ENCODE measurements around the gene ANGEL1.

Gene ANGEL1

DNA sequence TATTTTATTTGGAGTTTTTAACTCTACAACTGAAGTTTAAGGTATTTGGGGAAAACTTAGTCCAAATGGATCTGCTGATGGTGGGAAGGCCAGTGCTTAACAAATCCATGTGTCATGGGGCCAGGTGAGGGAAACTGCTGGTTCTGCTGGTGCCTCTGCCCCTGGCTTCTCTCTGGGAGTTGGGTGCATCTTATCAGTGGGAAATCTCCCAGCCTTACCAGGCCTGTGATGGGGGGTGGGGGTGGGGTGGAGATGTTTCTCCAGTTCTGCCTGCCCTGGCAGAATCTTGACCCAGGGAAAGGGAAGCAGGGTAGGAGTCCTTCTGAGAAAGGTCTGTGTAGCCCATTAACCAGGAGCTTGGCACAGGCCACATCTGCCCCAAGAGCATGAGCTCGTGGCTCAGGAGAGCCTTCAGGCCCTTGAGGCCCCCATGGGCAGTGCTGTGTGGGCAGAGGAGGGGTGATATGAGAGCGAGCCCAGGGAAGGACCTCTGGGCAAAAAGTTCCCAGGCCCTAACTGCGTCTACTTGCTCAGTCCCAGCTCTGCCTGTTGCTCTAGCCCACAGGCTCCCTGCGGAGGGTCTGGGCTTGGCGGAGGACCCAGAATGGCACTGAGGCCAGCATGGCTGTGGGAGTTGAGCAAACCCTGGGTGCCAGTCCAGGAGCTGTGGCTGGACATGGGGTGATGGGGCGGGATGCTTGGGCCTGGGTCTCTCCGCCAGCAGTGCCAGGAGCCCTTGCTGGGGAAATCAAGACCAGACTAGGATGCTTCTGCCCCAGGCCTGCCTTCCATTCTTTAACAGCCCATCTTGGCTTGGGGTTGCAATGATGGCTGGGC, 33.2 kb downstream of the ANGEL1 start:
- no peak for DNase-seq (ENCODE audit: low read depth)

DNA sequence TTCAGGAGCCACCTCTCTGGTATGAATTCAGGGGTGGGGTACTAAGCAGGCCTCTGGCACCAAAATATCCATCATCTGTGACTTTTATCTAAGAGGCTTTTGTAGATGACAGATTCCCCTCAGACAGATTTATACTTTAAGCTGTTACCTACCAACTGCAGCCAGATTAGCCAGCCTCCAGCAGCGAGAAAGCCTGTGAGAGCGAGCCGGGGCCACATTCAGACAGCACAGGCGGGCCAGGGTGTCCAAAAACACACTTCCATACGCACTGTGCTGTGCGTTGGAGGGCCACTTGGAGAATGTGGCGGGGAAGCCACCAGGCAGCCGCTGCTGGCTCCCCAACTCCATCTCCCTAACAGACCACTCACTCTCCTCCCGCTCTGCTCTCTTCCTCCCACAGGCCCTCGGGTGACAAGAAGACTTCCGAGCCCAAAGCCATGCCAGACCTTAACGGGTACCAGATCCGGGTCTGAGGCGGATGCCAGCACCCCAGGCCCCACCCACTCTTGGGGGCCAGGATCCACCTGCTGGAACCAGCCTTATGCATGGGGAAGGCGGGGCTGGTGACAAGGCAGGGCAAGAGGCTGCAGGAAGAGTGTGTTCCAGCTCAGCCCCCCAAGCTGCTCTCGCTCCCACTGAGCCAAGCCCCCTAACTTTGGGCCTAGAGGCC, 34.0 kb downstream of the ANGEL1 start:
- no peak for DNase-seq (ENCODE audit: low read depth)

DNA sequence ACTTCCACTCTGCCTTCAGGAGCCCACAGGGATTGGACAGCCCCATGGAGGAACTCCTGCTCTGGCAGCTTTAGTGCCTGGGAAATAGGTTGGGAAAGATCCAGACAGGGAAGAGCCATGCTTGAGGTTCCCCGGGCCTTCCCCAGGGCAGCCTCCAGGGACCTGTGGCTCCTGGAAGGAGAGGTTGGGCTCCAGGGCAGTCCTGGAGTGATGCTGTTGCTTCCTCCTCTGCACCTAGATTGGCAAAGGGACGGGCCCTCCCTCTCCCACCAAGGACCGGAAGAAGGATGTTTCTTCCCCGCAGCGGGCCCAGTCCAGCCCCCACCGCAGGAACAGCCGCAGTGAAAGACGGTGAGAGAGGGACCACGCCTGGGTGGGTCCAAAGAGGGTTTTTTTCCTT, 35.0 kb downstream of the ANGEL1 start:
- DNase-seq (ENCODE audit: low read depth) = no peak

DNA sequence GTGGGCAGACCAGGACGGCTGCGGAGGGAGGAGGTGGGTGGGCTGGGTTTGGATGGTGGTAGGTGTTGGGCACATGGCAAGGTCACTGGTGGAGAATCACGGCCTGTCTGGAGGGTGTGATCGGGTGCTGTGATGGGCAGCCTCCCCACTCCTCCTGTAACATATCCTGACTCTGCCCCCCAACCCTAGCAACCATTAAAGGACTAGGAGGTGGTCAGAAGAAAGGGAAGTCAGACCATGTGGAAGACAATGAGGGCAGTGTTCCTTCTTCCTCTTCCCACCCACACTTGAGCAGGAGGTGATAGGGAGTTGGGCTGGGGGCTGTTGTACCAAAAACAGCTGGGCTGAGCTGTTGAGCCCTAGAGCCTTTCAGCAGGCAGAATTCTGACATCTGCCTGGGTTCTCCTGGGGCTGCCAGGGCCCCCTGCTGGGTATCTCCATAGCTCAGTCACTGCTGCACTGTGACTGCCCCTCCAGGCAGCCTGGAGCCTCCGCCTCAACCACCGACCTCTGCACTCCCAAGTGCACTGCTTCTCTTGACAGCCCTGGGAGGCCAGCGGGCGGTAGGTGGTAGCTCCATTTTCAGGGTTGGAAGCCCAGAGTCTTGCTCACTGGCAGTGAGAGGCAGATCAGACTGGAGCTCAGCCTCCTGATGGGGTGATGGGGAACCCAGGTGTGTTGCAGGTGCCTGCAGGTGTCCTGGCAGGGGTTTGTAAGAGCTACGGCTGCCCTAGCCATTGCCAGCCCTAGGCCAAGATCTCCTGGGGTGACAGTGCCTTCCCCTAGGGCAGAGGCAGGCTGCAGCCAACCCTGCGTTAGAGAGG, 36.0 kb downstream of the ANGEL1 start:
- no peak for DNase-seq (ENCODE audit: low read depth)

DNA sequence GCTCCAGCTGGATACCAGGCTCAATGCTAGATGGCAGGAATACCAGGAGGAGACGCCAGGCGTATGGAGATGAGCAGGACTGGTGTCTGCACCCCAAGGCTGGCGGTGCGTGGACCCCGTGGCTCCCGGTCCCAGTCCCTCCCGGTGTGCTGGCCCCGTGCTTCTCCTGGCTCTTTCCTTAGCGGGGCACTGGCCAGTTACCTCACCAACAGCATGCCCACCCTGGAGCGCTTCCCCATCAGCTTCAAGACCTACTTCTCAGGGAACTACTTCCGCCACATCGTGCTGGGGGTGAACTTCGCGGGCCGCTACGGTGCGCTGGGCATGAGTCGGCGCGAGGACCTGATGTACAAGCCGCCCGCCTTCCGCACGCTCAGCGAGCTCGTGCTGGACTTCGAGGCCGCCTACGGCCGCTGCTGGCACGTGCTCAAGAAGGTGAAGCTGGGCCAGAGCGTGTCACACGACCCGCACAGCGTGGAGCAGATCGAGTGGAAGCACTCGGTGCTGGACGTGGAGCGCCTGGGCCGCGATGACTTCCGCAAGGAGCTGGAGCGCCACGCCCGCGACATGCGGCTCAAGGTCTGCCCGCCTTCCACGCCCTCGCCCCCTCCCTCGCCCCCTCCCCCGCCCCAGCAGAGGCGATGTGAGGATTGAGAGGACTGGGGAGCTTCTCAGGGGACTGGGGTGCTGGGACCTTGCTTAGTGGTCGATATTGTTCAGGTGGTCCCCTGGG, 36.8 kb downstream of the ANGEL1 start:
- no peak for DNase-seq (ENCODE audit: low read depth)

DNA sequence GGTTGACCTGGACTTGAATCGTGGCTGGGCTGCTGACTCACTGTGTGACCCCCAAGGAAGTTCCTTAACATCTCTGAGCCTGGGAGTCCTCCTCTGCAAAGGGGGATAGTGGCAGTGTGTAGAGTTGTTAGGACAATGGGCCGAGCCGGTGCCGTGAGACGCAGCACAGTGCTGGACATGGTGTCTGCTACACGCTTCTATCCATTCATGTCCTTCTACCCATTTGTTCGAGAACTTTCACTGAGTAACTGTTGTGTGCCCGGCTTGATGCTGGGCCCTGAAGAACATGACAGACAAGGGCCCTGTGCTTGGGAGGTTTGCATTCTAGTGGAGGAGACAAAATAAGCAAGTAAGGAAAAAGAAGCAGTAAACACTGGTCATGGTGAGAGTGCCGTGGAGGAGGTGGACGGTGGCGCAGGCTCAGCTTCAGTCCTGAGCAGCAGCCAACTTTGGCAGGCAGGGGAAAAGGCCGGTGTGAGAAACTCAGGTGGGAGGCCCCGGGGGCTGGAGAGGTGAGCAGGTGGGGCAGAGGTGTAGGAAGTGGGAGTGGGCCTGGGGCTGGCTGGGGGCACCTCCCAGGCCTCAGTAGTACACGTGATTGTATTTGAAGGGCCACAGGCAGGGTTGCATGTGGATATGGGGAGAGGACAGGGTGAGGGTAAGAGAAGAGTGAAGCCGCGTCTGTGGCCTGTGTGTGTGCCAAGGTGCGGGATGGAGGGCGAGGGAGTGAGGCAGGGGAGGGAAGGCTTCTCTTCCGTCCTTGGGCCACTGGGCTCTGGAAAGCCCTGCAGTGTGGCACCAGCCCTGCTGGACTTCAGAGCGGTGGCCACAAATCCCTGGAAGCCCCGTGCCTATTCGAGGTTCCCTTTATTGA, 37.6 kb downstream of the ANGEL1 start:
- no peak for DNase-seq (ENCODE audit: low read depth)

DNA sequence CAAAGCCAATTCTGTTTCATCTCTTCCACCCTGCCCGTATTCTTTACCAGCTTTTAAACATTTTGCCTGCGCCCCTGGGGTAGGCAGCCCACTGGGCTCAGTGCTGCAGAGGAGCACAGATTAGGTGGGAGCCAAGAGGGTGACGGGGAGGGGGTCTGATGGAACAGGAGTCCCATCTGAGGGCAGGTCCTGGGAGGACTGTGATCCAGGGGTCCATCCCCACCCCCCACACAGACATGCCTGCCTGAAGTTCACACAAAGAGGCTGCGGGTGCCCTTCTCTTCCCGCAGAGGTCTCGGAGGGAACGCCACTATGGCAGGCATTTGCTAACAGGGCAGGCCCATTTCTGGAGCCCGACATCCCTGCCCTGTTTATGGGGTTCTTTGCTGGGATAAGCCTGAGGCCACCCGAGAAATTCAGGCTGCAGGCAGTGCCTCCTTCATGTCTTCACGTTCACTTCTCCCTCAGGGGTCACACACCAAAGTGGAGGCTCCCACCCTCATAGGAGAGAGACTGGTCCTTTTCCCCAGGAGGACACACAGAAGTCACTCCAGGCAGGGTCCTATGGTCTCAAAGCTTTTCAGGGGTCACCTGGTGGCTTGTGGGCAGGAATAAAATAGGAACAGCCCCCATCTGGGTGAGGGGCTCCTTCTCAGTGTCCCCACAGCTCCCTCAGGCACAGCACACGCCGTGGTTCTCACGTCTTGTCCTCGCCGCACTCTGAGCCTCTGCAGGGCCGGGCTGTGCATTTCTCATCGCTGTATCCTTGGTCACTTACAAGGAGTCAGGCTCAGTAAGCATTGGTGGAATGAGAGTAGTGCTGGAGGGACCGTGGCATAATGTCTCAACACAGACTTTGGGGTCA, 38.5 kb downstream of the ANGEL1 start:
- DNase-seq (ENCODE audit: low read depth) = no peak

DNA sequence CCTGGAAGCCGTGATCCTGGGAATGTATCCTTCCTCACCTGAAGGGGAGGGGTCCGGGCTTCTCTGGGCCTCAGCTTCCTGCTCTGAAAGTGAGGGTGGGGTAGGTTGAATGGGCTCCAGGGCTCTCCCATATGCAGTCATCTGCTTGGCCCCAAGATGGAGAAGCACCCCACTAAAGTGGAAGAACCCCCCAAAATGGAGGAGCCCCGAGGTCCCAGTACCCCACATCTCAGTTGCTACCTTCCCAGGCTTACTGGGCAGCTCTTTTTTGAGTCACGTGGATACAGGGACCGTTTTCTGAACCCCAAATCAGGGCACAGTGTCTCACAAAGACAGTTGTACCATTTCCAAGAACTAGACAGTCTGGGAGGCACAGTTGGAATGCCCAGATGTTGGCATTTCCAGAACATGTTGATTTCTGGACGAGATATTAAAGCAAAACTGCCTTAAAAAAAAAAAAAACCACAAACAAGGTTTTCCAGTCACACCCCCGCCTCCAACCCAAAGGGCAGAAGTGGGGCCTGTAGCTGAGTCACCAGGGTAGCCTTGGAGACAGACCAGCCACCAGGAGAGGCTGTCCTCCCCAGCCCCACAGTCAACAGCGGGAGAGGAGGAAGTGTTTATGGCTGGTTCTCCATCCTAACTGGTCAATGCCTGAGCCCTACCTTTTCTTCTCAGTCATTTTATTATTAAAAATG, 39.3 kb downstream of the ANGEL1 start:
- DNase-seq (ENCODE audit: low read depth) = peak; percentile 91

DNA sequence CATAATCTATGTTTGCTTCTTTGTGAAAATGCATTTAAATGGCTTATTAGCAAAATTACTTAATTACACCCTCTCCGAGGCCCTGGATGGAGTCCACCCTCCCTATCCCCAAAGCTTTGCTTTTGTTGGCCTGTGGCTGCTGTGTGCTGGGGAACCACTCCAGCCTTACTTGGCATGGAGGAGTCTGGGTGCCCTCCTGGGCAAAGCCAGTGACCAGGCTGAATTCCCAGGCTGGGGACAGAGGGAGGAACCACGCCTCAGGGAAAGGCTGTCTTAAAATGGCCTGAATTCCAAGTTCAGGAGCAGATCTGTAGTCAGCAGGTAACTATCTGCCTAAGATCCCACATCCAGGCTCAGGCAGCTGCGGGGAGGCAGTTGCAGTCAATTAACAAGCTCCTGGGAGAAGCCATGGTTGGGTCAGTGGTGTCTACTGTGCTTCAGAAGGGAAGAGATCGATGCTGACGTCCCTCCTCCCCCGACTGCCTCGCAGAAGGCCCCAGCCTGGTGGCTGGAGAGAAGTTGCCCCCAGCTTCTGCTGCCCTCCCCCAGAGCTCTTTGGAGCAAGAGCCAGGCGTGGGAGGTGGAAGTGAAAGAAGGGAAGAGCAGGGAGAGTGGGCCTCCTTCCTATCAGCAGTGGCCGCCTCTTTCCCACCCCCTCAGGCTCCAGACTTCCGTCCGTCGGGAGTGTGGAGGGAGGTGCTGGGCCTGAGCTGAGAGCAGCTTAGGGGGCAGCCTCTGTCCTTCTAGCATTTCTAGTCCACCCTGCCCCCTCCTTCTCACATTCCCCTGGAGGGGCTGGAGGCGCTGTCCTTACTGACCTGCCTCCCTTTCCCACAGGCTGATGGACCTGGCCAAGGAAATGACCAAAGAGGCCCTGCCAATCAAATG, 40.1 kb downstream of the ANGEL1 start:
- peak; percentile 65 for DNase-seq (ENCODE audit: low read depth)

DNA sequence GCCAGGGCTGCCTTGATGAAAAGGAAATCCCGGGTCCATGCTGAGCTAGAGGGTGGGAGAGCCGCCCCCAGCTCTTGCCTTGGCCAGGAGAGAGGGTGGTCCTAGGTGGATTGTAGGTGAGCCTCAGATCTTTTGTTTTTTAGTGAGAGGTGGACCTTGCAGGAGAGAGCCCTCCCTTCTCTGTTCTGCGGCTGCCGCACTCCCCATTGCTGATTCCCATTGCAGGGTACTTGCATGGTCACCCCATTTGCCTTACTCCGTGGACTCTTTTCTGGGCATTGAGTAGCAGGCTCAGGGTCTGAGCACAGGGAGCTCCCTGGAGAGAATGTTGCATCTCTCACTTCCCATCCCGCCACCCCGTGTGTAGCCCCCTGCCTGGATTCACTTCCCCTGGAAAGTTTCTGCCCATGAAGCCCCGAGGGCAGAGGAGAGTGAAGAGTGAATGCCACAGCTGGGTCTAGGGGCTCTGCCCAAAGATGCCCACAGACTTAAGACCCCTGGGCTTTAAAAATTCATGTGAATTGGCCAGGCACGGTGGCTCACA, 41.2 kb downstream of the ANGEL1 start:
- DNase-seq (ENCODE audit: low read depth) = no peak

DNA sequence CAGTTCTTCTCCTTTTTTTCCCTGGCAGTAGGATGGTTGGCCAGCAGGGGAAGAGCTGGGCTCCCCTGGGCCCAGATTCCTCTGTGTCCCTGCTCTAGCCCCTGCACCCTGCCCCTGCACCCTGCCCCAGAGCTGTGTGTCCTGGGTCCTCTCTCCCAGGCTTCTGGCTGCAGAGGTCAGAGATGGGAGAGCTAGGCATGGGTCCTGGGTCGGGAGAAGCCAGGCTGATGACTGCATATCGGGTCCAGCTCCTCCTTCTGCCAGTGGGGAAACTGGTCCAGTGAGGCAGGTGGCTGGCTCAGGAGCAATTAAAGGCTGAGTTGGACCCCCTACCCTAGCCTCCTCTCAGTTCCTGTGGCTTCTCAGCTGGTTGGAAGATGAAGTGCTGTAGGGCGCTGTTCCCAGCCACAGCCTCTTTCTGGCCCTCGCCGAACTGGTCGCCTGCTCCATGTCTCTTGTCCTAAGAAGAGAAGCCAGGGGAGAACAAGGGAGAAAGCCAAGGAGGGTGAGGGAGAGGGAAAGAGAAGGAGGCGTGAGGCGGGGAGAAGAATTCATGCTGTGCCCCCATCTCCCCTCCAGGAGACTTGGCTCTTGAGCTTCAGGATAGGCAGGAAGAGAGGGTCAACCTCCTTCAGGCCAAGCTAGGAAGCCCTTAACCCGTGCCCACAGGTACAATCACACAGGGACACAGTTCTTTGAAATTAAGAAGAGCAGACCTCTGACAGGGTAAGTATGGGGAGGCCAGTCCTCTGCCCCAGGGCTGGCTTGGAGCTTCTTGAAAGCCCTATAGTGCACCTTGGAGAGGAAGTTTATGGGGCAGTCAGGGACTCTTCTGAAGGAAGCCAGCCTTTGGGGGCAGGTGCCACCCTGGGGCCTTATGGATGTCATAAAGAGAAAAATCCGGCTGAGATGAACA, 41.9 kb downstream of the ANGEL1 start:
- DNase-seq (ENCODE audit: low read depth) = no peak

DNA sequence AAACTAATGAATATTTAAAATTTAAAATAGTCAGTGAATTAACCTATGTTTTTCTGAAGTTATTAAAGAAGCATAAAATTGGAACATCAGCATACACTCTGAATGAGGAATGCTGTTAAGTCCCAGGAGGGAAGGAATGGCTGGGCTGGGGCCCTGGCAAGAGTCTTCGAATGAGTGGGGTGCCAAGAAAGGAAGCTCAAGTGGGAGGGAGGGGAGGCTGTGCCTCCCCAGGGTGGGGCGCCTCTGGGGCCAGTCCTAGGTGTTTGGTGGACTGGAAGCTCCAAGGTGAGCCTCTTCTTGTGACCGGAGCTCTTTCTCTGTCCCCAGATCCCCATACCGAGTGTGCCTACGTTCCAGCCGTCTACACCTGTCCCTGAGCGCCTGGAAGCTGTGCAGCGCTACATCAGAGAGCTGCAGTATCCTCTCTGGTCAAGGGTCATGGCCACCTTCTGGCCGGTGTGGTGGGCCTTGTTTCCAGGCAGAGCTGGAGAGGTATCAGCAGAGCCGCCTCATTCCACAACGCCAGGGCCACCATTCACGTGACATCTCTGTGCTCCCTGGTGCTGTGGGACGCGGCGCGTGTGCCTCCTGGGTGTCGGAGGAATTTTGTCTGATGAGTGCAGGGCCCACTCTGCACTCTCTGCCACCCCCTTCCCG, 42.9 kb downstream of the ANGEL1 start:
- DNase-seq (ENCODE audit: low read depth) = no peak

DNA sequence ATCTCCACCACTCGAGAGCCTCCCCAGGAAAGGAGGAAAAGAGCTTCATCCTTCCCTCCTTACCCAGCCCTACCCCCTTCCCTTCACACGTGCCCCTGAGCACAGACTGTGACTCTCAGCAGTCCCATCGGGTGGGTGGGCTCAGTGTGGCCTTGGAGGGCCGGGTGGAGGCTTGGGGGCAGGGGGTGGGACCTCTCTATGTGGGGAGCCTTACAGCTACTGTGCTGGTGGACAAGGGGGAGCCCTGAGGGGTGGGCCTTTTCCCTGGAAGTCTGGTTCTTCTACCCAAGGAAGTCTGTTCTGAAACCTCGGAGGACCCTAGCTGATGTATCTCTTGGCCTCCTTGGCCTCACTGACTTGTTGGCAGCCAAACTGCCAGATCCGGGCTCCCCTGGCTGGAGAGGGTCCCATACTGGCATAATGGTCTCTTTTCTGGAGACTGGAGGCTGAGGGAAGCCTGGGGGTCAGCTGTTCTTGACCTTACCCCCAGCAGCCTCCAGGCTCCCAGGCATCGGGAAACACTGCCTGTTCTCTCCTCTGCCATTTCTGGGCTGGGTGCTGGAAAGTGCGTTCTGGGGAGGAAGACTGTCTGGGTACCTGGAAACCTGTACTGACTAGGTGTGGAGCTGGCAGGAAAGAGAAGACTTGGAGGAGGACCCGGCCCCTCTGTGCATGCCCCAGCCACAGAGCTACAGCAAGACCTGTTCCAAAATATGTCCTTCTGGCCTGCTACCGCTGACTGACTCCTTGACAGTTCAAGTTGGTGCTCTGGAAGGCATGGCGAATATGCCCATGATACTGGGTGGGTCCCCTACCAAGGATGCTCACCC, 43.8 kb downstream of the ANGEL1 start:
- DNase-seq (ENCODE audit: low read depth) = no peak

DNA sequence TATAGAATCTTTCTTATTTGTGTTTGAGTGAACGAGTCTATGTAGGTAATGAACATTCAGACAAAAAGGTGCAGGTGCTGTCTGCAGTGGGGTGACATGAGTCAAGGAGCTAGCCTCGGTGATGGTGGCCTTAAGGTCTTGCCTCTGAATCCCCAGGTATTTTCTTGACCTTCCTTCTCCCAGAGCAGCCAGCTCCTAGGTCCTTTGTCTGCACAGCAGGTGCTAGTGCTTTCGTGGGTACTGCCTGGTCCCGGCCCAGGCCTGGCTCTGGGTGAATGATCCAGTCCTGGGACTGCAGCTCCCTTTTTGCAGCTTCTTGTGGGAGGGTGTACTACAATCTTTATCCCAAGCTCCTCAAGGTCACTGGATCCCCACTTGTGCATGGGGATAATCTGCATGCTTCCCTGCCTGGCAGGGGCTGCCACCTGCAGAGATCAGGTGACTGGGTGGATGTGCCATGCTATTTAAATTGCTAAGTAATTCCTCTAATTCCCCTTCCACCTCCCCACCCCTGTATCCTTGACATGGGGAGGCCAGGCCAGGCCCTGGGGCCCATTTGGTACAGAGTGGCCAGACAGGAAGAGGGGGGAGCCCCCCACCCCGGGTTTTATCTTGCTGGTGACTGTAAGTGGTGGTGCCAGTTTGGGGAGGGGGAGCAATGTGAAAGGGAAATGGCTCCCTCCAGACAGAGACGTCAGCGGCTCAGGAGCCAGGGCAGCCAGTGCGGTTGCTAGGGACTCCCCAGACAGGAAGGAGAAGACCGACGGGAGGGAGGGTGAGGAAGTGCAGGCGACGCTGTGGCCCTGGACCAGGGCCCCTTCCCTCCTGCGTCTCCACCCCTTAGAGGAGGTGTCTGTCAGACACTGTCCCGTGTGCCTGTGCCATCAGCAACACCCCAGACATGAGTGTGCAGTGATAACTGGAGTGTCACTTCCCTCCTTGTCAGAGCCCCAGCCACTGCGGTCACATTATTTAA, 44.7 kb downstream of the ANGEL1 start:
- peak; percentile 38 for DNase-seq (ENCODE audit: low read depth)

All from iris pigment epithelial cell (primary cell).